H1 (cell line): ENCODE measurements around the gene BBLN. TPM values are rescaled to one million over a fixed set of nuclear protein-coding genes. Genes with fewer than 3 reads are reported as not detected.
A peak's percentile ranks its signal among the peaks of the same experiment; 100 is the strongest.

Experiments used
- ATF2 ChIP-seq: IDR thresholded peaks from 2 replicates; pipeline ENCODE4 v1.6.1; 2012; ENCODE audit warnings: low read length, inconsistent platforms
- BACH1 ChIP-seq: IDR thresholded peaks from 2 replicates; pipeline ENCODE4 v1.6.1; 2012; ENCODE audit warnings: low read length, improper control_type of control experiment
- CEBPB ChIP-seq: IDR thresholded peaks from 2 replicates; pipeline ENCODE4 v1.6.1; 2012; ENCODE audit warnings: low read depth, low read length
- CHD1 ChIP-seq: IDR thresholded peaks from 2 replicates; pipeline ENCODE4 v1.6.1; 2012; ENCODE audit warnings: low read depth, low read length, improper control_type of control experiment
- CREB1 ChIP-seq: IDR thresholded peaks from 2 replicates; pipeline ENCODE4 v1.6.1; 2012; ENCODE audit warnings: inconsistent platforms
- HDAC2 ChIP-seq, 2 experiments: fragments of 300-600 bp in 1 of 2; sonication (generic) in 1 of 2; IDR thresholded peaks; 2 replicates each; pipeline ENCODE4 v1.6.1; 2011 to 2012; ENCODE audit warnings: low read depth in 2 of 2, low read length in 2 of 2, mild to moderate bottlenecking in 2 of 2, moderate library complexity in 2 of 2, borderline replicate concordance in 1 of 2, inconsistent platforms in 1 of 2
- KDM1A ChIP-seq: fragments of 200-600, 300-600 bp; sonication (generic); IDR thresholded peaks from 2 replicates; pipeline ENCODE4 v1.7.1; 2016; ENCODE audit warnings: mild to moderate bottlenecking, low read length, borderline replicate concordance
- KDM4A ChIP-seq: IDR thresholded peaks from one replicate; pipeline ENCODE4 v1.7.1; 2012; ENCODE audit warnings: low read depth, mild to moderate bottlenecking, moderate library complexity, low read length, inconsistent platforms; ENCODE audit not compliant: severe bottlenecking
- POLR2A ChIP-seq, 2 experiments: IDR thresholded peaks; 1 replicate in 1 of 2; 2 replicates in 1 of 2; pipeline ENCODE4 v1.6.1; 2011; ENCODE audit warnings: low read depth in 2 of 2, low read length in 2 of 2, mild to moderate bottlenecking in 2 of 2; ENCODE audit errors: control extremely low read depth in 1 of 2
- POLR2AphosphoS5 ChIP-seq: IDR thresholded peaks from 2 replicates; pipeline ENCODE4 v1.6.1; 2011; ENCODE audit warnings: low read depth, low read length
- POU5F1 ChIP-seq: IDR thresholded peaks from 2 replicates; pipeline ENCODE4 v1.6.1; 2011; ENCODE audit warnings: low read depth, mild to moderate bottlenecking, low read length, moderate library complexity
- SIN3A ChIP-seq, 2 experiments: IDR thresholded peaks in 1 of 2; conservative IDR thresholded peaks in 1 of 2; 2 replicates each; pipeline ENCODE4 v1.6.1; 2011 to 2012; ENCODE audit warnings: low read length in 2 of 2, improper control_type of control experiment in 1 of 2, low read depth in 1 of 2, mild to moderate bottlenecking in 1 of 2
- SP2 ChIP-seq: IDR thresholded peaks from 2 replicates; pipeline ENCODE4 v1.6.1; 2012; ENCODE audit warnings: mild to moderate bottlenecking, low read length, inconsistent platforms
- SP4 ChIP-seq: IDR thresholded peaks from 2 replicates; pipeline ENCODE4 v1.6.1; 2012; ENCODE audit warnings: low read length, inconsistent platforms
- polyA plus RNA-seq, 7 experiments: library from polyadenylated mRNA; depleted of rRNA in 3 of 7; stranded (reverse) in 5 of 7; unstranded in 2 of 7; fragments of >200 nt in 5 of 7; fragments of 200-250 nt in 2 of 7; gene quantifications; 1 replicate in 5 of 7; 2 replicates in 1 of 7; 4 replicates in 1 of 7; pipeline versions ENCODE4 v1.2.1 to v1.2.3, GENCODE V29; 2011 to 2013; ENCODE audit warnings: missing spikeins in 2 of 7, mixed read lengths in 2 of 7
- total RNA-seq: library from RNA; stranded (reverse); fragmentation: NEBNext Ultra II Directional; extraction: Animal tissue kit (Norgen Biotek cat#: 25700); gene quantifications from 2 replicates; pipeline ENCODE4 v1.2.1, GENCODE V29; 2021
- TF ChIP-seq, protein P1 (sequence below): IDR thresholded peaks from 2 replicates; pipeline ENCODE4 v1.6.1; 2011; ENCODE audit warnings: low read length, improper control_type of control experiment
- TF ChIP-seq, protein P2 (sequence below): IDR thresholded peaks from 2 replicates; pipeline ENCODE4 v1.6.1; 2011; ENCODE audit warnings: low read depth, mild to moderate bottlenecking, low read length; ENCODE audit not compliant: insufficient read depth

Gene BBLN
- total and polyA plus RNA-seq, 2 of the 8 experiments (the other 6 are each of a cell fraction or from before 2014, with no cell fraction given): 63.1 to 164 TPM

- TF ChIP-seq, protein P1, sequence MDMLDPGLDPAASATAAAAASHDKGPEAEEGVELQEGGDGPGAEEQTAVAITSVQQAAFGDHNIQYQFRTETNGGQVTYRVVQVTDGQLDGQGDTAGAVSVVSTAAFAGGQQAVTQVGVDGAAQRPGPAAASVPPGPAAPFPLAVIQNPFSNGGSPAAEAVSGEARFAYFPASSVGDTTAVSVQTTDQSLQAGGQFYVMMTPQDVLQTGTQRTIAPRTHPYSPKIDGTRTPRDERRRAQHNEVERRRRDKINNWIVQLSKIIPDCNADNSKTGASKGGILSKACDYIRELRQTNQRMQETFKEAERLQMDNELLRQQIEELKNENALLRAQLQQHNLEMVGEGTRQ: no peak
- TF ChIP-seq CHD1 (no peak), ATF2 (no peak), CEBPB (no peak), KDM1A (no peak), POU5F1 (no peak), KDM4A (peak; percentile 84), SP4 (no peak), HDAC2 (IDR thresholded peaks at IDR 0.05; ENCODE audit: borderline replicate concordance in 1 of 2, low read depth in 2 of 2, low read length in 2 of 2) (peak in 1 of 2 experiments; percentile 68; a peak in 1 of 4 replicates), SP2 (peak; percentile 46; the same call in 1 of the 2 replicates), CREB1 (no peak), POLR2AphosphoS5 (no peak), POLR2A (IDR thresholded peaks at IDR 0.05; ENCODE audit: control extremely low read depth in 1 of 2, low read depth in 2 of 2, low read length in 2 of 2) (peak in 1 of 2 experiments; percentile 44; a peak in 1 of 3 replicates), SIN3A (conservative IDR thresholded peaks at IDR 0.05 in 1 of 2, IDR thresholded peaks at IDR 0.05 in 1 of 2; ENCODE audit: low read depth in 1 of 2, low read length in 2 of 2) (peak in 1 of 2 experiments; percentile 56; a peak in 1 of 4 replicates), BACH1 (peak; percentile 39; the same call in 1 of the 2 replicates)
- TF ChIP-seq, protein P2, sequence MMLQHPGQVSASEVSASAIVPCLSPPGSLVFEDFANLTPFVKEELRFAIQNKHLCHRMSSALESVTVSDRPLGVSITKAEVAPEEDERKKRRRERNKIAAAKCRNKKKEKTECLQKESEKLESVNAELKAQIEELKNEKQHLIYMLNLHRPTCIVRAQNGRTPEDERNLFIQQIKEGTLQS: no peak
Observed at GRCh38 chr9:128191406-128192046, 31.5 kb downstream of the BBLN start, which contains the start of gene CIZ1 (continued).
